Trophoblast cell (in vitro differentiated cells and primary cell): ENCODE results near the gene ASB13.

Source experiments
- DNase-seq, 2 donors: peaks; one replicate each; pipeline ENCODE4 v3.0.0-alpha.2; 2016
- H2AFZ ChIP-seq: 2 replicates; pipeline ENCODE4 v1.6.1; 2013; ENCODE audit warnings: low read length, moderate library complexity, mild to moderate bottlenecking; ENCODE audit not compliant: insufficient read depth, poor library complexity
- H2AK5ac ChIP-seq: 2 replicates; pipeline ENCODE4 v1.6.1; 2013; ENCODE audit warnings: mild to moderate bottlenecking, low read length
- H2BK120ac ChIP-seq: 2 replicates; pipeline ENCODE4 v1.6.1; 2013; ENCODE audit warnings: low read length, mild to moderate bottlenecking, moderate library complexity; ENCODE audit not compliant: insufficient read depth, poor library complexity
- H2BK12ac ChIP-seq: 2 replicates; pipeline ENCODE4 v1.6.1; 2013; ENCODE audit warnings: mild to moderate bottlenecking, low read length, moderate library complexity
- H2BK5ac ChIP-seq: 2 replicates; pipeline ENCODE4 v1.6.1; 2013; ENCODE audit warnings: low read length, low read depth, moderate library complexity, mild to moderate bottlenecking; ENCODE audit not compliant: poor library complexity
- H3K14ac ChIP-seq: 2 replicates; pipeline ENCODE4 v1.6.1; 2013; ENCODE audit warnings: mild to moderate bottlenecking, low read length
- H3K18ac ChIP-seq: 2 replicates; pipeline ENCODE4 v1.6.1; 2013; ENCODE audit warnings: mild to moderate bottlenecking, low read length
- H3K23ac ChIP-seq: 2 replicates; pipeline ENCODE4 v1.6.1; 2013; ENCODE audit warnings: low read length
- H3K27ac ChIP-seq: 2 replicates; pipeline ENCODE4 v1.5.1; 2013; ENCODE audit warnings: low read depth, mild to moderate bottlenecking, inconsistent platforms, low read length, moderate library complexity
- H3K27me3 ChIP-seq: 2 replicates; pipeline ENCODE4 v1.6.1; 2013; ENCODE audit warnings: inconsistent platforms, mild to moderate bottlenecking, low read length, moderate library complexity; ENCODE audit not compliant: insufficient read depth
- H3K36me3 ChIP-seq, 2 experiments: 1 replicate in 1 of 2; 2 replicates in 1 of 2; pipeline ENCODE4 v1.6.1; 2013; ENCODE audit warnings: low read length in 2 of 2, mild to moderate bottlenecking in 2 of 2, moderate library complexity in 1 of 2; ENCODE audit not compliant: insufficient read depth in 2 of 2, control insufficient read depth in 1 of 2
- H3K4ac ChIP-seq: 2 replicates; pipeline ENCODE4 v1.6.1; 2013; ENCODE audit warnings: low read depth, mild to moderate bottlenecking, low read length, moderate library complexity
- H3K4me1 ChIP-seq, 2 experiments: 1 replicate in 1 of 2; 2 replicates in 1 of 2; pipeline ENCODE4 v1.6.1; 2013; ENCODE audit warnings: low read length in 2 of 2, mild to moderate bottlenecking in 2 of 2, moderate library complexity in 1 of 2; ENCODE audit not compliant: insufficient read depth in 2 of 2, control insufficient read depth in 1 of 2
- H3K4me2 ChIP-seq: 2 replicates; pipeline ENCODE4 v1.6.1; 2013; ENCODE audit warnings: inconsistent platforms, mild to moderate bottlenecking, low read length, moderate library complexity
- H3K4me3 ChIP-seq: 2 replicates; pipeline ENCODE4 v1.5.1; 2013; ENCODE audit warnings: mild to moderate bottlenecking, low read depth, low read length, inconsistent platforms
- H3K79me1 ChIP-seq: one replicate; pipeline ENCODE4 v1.6.1; 2013; ENCODE audit warnings: low read length
- H3K79me2 ChIP-seq: 2 replicates; pipeline ENCODE4 v1.6.1; 2013; ENCODE audit warnings: low read length, mild to moderate bottlenecking; ENCODE audit not compliant: control insufficient read depth, insufficient read depth, poor library complexity
- H3K9ac ChIP-seq: 2 replicates; pipeline ENCODE4 v1.6.1; 2013; ENCODE audit warnings: mild to moderate bottlenecking, low read length
- H3K9me3 ChIP-seq: 2 replicates; pipeline ENCODE4 v1.6.1; 2013; ENCODE audit warnings: low read depth, mild to moderate bottlenecking, control low read depth, inconsistent platforms, low read length; ENCODE audit not compliant: insufficient read depth
- H4K12ac ChIP-seq: 2 replicates; pipeline ENCODE4 v1.6.1; 2013; ENCODE audit warnings: low read depth, mild to moderate bottlenecking, low read length, moderate library complexity
- H4K8ac ChIP-seq: 2 replicates; pipeline ENCODE4 v1.6.1; 2013; ENCODE audit warnings: low read depth, mild to moderate bottlenecking, low read length, moderate library complexity
- H4K91ac ChIP-seq: one replicate; pipeline ENCODE4 v1.6.1; 2013; ENCODE audit warnings: low read depth, mild to moderate bottlenecking, low read length, moderate library complexity
- WGBS: extraction: QIAGEN DNeasy Blood & Tissue Kit; methylation state at CpG from one replicate; pipeline ENCODE4 v1.1.7; 2013; ENCODE audit warnings: missing lambda C conversion rate; ENCODE audit not compliant: insufficient read length, insufficient coverage; ENCODE audit errors: extremely low coverage; 5-methylcytosine and 5-hydroxymethylcytosine counted together

The ASB13 gene

DNA sequence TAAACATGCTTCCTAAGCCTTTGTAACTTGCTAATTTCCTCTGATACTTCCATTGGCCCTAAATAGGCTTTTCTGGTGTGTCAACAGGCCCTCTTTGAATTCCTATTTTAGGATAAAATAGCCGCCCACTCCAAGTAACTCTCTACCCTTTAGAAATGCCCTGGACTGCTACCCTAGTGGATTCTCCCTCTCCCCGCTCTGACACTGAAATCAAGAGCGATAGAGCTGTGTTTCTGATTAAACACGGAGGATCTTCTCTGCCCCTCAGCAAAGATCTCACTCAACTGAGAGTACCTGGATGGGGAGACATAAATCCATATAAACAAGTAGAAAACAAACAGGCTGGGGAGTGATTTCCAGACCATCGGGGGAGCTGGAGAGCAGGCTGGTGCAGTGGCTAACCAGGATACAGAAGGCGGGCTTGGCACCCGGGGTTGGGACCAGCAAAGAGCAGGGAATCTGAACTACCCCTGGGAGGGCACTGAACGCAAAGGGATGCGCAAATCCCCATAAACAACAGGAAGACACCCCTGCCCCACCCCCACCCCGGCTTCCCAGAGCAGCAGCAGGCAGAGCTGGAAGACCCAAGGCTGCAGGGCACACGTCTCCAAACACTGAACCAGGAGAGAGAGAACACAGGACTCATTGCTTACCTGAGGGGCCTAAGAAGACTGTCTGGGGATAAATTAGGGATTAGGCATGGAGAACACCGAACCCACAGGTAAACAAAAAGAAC lies 2.5 kb downstream of the ASB13 start:
- H4K12ac ChIP-seq = no peak overlapping the region

DNA sequence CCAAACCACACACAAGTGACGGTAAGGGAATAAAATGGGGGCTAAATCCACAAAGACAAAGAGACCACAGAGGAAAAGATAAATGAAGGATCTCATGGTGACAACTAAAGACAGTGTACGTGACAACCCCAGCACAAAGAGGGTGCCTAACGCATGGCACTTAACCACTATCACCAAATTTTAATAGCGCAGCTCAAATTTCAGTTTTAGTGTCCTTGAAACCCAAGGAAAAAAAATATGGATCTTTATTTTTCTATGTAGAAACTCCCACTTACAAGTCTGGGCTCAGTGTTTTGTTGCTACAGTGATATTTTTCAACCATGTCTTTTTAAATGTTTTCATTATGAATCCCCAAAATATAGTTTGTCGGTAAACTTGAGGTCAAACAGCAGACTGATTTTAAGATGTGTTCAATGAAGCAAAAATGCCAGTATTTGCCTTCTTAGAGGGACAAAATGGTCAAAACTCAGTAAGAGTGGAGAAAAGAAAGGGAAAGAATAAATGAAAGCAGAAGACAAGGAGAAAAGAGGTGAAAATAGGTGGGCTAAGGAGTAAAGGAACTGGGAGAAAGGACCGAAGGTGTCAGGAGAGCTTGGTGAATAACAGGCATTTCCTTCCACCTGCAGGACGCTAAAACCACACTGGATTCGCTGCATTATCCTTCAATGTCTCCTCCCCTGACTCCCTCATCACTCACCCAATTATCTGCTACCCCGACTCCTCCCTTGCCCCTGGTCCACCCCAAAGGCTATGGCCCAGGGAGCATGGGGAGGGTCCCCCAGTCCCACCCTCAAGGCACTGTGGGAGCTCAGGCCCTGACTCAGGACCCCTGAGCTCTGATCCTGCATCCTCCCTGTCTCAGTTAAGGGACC lies 3.5 kb downstream of the ASB13 start:
- peaks cover 3% of the 10 kb centered on the region for H3K79me1 ChIP-seq
- no peak overlapping the region for H2BK120ac ChIP-seq
- no peak overlapping the region for H2BK12ac ChIP-seq
- H3K4ac ChIP-seq = no peak overlapping the region
- no peak overlapping the region for H4K12ac ChIP-seq
- no peaks in the 10 kb centered on the region for H3K27me3 ChIP-seq
- H2AK5ac ChIP-seq = no peak overlapping the region
- H3K9me3 ChIP-seq = no peaks in the 10 kb centered on the region
- H3K23ac ChIP-seq = peak overlapping the region; percentile 30
- H3K36me3 ChIP-seq = no peaks in the 10 kb centered on the region
- no peak overlapping the region for H3K9ac ChIP-seq
- H4K91ac ChIP-seq = no peak overlapping the region
- H3K4me1 ChIP-seq = peaks cover 18 to 21% of the 10 kb centered on the region in 2 experiments
- no peaks in the 10 kb centered on the region for H3K79me2 ChIP-seq
- H3K18ac ChIP-seq = no peak overlapping the region
- no peak overlapping the region for H2BK5ac ChIP-seq
- no peak overlapping the region for H2AFZ ChIP-seq
- H3K4me2 ChIP-seq = no peak overlapping the region
- no peak overlapping the region for H4K8ac ChIP-seq
- no peak for DNase-seq
- H3K27ac ChIP-seq = no peak overlapping the region
- no CpG with 5 or more reads among the region's 9 CpGs for WGBS
- no peak overlapping the region for H3K4me3 ChIP-seq
- H3K14ac ChIP-seq = no peak overlapping the region

More for the DNA sequence above, 2.5 kb downstream of the ASB13 start:
- Histone ChIP-seq H3K23ac (no peak overlapping the region), H3K14ac (no peak overlapping the region), H3K9ac (no peak overlapping the region), H4K8ac (no peak overlapping the region), H3K27me3 (no peaks in the 10 kb centered on the region), H3K36me3 (no peaks in the 10 kb centered on the region), H3K18ac (no peak overlapping the region), H3K4me2 (no peak overlapping the region), H2AK5ac (no peak overlapping the region), H4K91ac (no peak overlapping the region), H3K79me1 (peaks cover 3% of the 10 kb centered on the region), H2BK12ac (no peak overlapping the region), H2BK120ac (no peak overlapping the region), H3K4me1 (peaks cover 18 to 21% of the 10 kb centered on the region in 2 experiments), H3K79me2 (no peaks in the 10 kb centered on the region), H2AFZ (no peak overlapping the region), H3K9me3 (no peaks in the 10 kb centered on the region), H3K27ac (no peak overlapping the region), H2BK5ac (no peak overlapping the region), H3K4ac (no peak overlapping the region), H3K4me3 (no peak overlapping the region)
- WGBS = no CpG with 5 or more reads among the region's 12 CpGs
- no peak for DNase-seq

DNA sequence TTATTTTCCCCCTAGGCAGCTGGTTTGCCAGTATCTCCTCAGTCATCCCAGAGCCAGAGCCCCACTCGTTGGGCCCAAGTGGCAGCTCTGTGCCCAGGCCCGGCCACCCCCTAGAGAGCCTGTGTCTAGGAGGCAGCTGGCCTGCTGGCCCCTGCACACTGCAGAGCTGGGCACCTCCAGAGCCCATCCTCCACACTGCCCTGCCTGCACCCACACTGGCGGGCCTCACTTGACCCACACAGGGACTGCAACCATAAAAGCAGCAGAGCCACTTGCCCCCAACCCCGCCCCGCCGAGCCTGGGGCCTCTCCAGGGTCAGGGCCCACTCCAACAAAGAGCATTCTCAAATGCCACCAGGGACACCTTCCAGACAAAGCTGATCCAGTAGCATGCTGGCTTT lies 5.4 kb downstream of the ASB13 start:
- H2BK12ac ChIP-seq = no peak overlapping the region
- H3K14ac ChIP-seq = no peak overlapping the region
- H3K4ac ChIP-seq = no peak overlapping the region
- H3K9me3 ChIP-seq = no peaks in the 10 kb centered on the region
- H3K18ac ChIP-seq = no peak overlapping the region
- H4K12ac ChIP-seq = no peak overlapping the region
- no peak for DNase-seq
- no peak overlapping the region for H3K4me3 ChIP-seq
- H3K4me2 ChIP-seq = no peak overlapping the region
- H2AFZ ChIP-seq = no peak overlapping the region
- H3K36me3 ChIP-seq = no peaks in the 10 kb centered on the region
- no peak overlapping the region for H2BK5ac ChIP-seq
- no peak overlapping the region for H2BK120ac ChIP-seq
- no peak overlapping the region for H4K91ac ChIP-seq
- WGBS = no CpG with 5 or more reads among the region's 6 CpGs
- H3K27me3 ChIP-seq = no peaks in the 10 kb centered on the region
- no peaks in the 10 kb centered on the region for H3K79me2 ChIP-seq
- peaks cover under 1% of the 10 kb centered on the region for H3K79me1 ChIP-seq
- peaks cover 14 to 17% of the 10 kb centered on the region in 2 experiments for H3K4me1 ChIP-seq
- H4K8ac ChIP-seq = no peak overlapping the region
- H3K23ac ChIP-seq = no peak overlapping the region
- no peak overlapping the region for H3K27ac ChIP-seq
- H3K9ac ChIP-seq = no peak overlapping the region
- H2AK5ac ChIP-seq = no peak overlapping the region

DNA sequence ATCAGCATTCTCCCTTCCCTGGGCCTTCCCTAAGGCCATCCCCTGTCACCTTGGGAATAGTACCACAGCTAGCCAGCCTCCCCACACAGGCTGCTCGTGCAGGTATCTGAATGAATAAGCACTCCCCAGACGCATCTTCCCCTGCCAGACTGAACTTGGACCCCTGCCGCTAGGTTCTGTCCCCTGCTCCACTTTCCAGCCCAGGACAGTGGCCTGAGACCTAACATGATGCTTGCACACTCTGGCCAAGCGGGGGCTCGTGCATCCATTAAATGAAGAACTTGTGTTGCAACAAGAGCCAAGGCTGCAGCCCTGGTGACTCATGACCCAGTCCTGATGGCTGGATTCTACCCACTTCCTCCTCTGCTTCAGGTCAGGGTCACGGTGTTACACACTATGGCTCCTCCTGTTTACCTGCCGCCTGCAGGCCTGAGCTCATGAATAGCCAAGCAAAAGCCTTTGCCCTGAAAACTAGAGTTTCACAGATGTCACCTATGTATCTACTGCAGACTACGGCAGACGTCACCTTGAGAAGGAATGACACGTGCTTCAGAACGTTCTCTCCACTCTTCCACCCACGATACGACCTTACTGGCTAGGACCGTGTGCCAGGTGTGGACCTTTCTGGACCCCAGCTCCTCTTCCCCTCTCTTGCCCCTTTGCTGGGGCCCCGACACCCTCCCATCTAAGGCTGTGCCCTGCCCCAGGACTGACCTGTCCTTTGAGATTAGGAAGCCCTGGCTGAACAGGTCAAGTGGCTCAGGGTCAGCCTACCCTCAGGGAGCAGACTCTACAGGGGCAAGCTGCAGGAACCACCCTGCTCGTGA lies 6.5 kb downstream of the ASB13 start:
- Histone ChIP-seq H2BK120ac (no peak overlapping the region), H3K36me3 (no peaks in the 10 kb centered on the region), H2AFZ (no peak overlapping the region), H3K18ac (no peak overlapping the region), H3K4me1 (peaks cover 14% of the 10 kb centered on the region in 2 experiments), H3K9ac (no peak overlapping the region), H2BK5ac (no peak overlapping the region), H3K14ac (no peak overlapping the region), H3K4me3 (no peak overlapping the region), H2BK12ac (no peak overlapping the region), H4K8ac (no peak overlapping the region), H3K4me2 (no peak overlapping the region), H2AK5ac (no peak overlapping the region), H4K12ac (no peak overlapping the region), H3K23ac (no peak overlapping the region), H3K79me1 (no peaks in the 10 kb centered on the region), H3K79me2 (no peaks in the 10 kb centered on the region), H3K27ac (no peak overlapping the region), H3K4ac (no peak overlapping the region), H3K27me3 (no peaks in the 10 kb centered on the region), H3K9me3 (no peaks in the 10 kb centered on the region), H4K91ac (no peak overlapping the region)
- WGBS = no CpG with 5 or more reads among the region's 16 CpGs
- peak; percentile 63 to 76 for DNase-seq
